ENCODE data around the gene CRB1.

Gene CRB1

GRCh38 chr1:197439708-197440280, 171.7 kb downstream of the CRB1 start:
- Histone ChIP-seq H3K9ac (ENCODE audit: low read length) (no peak overlapping the region), H3K27ac (ENCODE audit: low read depth, low read length) (no peak overlapping the region), H3K4me2 (ENCODE audit: low read depth, low read length, poor library complexity, severe bottlenecking) (no peak overlapping the region), H2AFZ (ENCODE audit: low read depth, low read length, severe bottlenecking) (no peak overlapping the region), H4K20me1 (ENCODE audit: low read depth, low read length) (no peaks in the 10 kb centered on the region), H3K79me2 (ENCODE audit: insufficient read depth, low read length) (no peaks in the 10 kb centered on the region), H3K4me3 (ENCODE audit: insufficient read depth, low read length, poor library complexity, severe bottlenecking) (no peak overlapping the region), H3K36me3 (ENCODE audit: low read length) (no peaks in the 10 kb centered on the region), H3K27me3 (ENCODE audit: low read length) (no peaks in the 10 kb centered on the region), H3F3A (ENCODE audit: insufficient read depth) (no peaks in the 10 kb centered on the region), H3K9me2 (replicated peaks; ENCODE audit: insufficient read depth, low read length) (no peaks in the 10 kb centered on the region), H3K9me3 (ENCODE audit: insufficient read depth, low read length) (no peaks in the 10 kb centered on the region)
- TF ChIP-seq CTCF (IDR thresholded peaks at IDR 0.05; ENCODE audit: insufficient read depth, low read length, poor library complexity, severe bottlenecking) (no peak), EZH2phosphoT487 (conservative IDR thresholded peaks at IDR 0.05; ENCODE audit: low read length) (no peak)

DNA sequence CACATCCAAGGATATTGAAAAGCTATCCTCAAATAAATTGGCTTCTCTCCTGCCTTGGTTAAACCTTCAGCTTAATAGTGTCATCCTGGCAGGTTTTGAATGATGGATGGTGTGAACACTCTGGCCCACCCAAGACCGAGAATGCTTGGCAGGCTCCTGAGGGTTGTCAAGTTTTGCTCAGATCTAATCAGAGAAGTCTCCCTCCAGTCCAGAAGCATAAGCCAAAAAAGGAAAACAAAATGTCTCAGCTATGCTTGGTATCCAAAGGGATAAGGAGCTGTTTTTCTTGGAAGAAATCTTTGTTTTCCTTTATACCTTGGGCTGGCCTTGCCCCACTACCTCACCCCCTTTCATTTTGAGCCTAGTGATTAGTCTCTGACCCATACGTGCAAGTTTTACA, 172.7 kb downstream of the CRB1 start:
- Histone ChIP-seq H3K27me3 (ENCODE audit: low read length) (no peaks in the 10 kb centered on the region), H3K9me3 (ENCODE audit: insufficient read depth, low read length) (no peaks in the 10 kb centered on the region), H4K20me1 (ENCODE audit: low read depth, low read length) (no peaks in the 10 kb centered on the region), H3K36me3 (ENCODE audit: low read length) (no peaks in the 10 kb centered on the region), H3K9ac (ENCODE audit: low read length) (no peak overlapping the region), H3K79me2 (ENCODE audit: insufficient read depth, low read length) (no peaks in the 10 kb centered on the region), H3K27ac (ENCODE audit: low read depth, low read length) (no peak overlapping the region), H3K4me2 (ENCODE audit: low read depth, low read length, poor library complexity, severe bottlenecking) (no peak overlapping the region), H3K4me3 (ENCODE audit: insufficient read depth, low read length, poor library complexity, severe bottlenecking) (no peak overlapping the region), H3F3A (ENCODE audit: insufficient read depth) (no peaks in the 10 kb centered on the region), H3K9me2 (replicated peaks; ENCODE audit: insufficient read depth, low read length) (no peaks in the 10 kb centered on the region), H2AFZ (ENCODE audit: low read depth, low read length, severe bottlenecking) (no peak overlapping the region)
- TF ChIP-seq EZH2phosphoT487 (conservative IDR thresholded peaks at IDR 0.05; ENCODE audit: low read length) (no peak), CTCF (IDR thresholded peaks at IDR 0.05; ENCODE audit: insufficient read depth, low read length, poor library complexity, severe bottlenecking) (no peak)

DNA sequence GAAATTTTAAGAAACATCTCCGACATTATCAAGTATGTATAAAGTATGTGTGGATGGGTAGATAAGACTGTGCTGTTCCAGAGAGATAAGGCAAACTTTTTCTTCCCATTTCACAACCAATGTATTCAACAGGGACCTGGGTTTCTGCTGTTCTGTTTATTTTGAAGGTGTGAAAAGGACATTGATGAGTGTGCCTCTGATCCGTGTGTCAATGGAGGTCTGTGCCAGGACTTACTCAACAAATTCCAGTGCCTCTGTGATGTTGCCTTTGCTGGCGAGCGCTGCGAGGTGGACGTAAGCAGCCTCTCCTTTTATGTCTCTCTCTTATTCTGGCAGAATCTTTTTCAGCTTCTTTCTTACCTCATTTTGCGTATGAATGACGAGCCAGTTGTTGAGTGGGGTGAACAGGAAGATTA, 174.0 kb downstream of the CRB1 start:
- TF ChIP-seq EZH2phosphoT487 (conservative IDR thresholded peaks at IDR 0.05; ENCODE audit: low read length) = no peak
- no peak for TF ChIP-seq CTCF (IDR thresholded peaks at IDR 0.05; ENCODE audit: insufficient read depth, low read length, poor library complexity, severe bottlenecking)
- Histone ChIP-seq H3K79me2 (ENCODE audit: insufficient read depth, low read length) (no peaks in the 10 kb centered on the region), H3K27me3 (ENCODE audit: low read length) (no peaks in the 10 kb centered on the region), H3K9ac (ENCODE audit: low read length) (no peak overlapping the region), H3K36me3 (ENCODE audit: low read length) (no peaks in the 10 kb centered on the region), H3K4me2 (ENCODE audit: low read depth, low read length, poor library complexity, severe bottlenecking) (no peak overlapping the region), H3K9me3 (ENCODE audit: insufficient read depth, low read length) (no peaks in the 10 kb centered on the region), H3K9me2 (replicated peaks; ENCODE audit: insufficient read depth, low read length) (no peaks in the 10 kb centered on the region), H4K20me1 (ENCODE audit: low read depth, low read length) (no peaks in the 10 kb centered on the region), H3F3A (ENCODE audit: insufficient read depth) (no peaks in the 10 kb centered on the region), H3K27ac (ENCODE audit: low read depth, low read length) (no peak overlapping the region), H2AFZ (ENCODE audit: low read depth, low read length, severe bottlenecking) (no peak overlapping the region), H3K4me3 (ENCODE audit: insufficient read depth, low read length, poor library complexity, severe bottlenecking) (no peak overlapping the region)

All from SU-DHL-6 (cell line).